NCI-H2107 treated with DMSO at 0.1 percent for 48 hours (cell line): ENCODE data around the gene SCN4A.
"Not testable (repeated sequence)": the region's sequence is repeated elsewhere in the genome, so short reads cannot be mapped to it uniquely, and the experiment has no call there.

ENCODE experiments used
- DNase-seq: peaks from one replicate; lab custom pipeline; 2025; ENCODE audit not compliant: unreplicated experiment; lab: John Stamatoyannopoulos, UW

The SCN4A gene

GRCh38 chr17:63889026-63889848, 83.5 kb downstream of the SCN4A start:
- not testable (repeated sequence) for DNase-seq
